Gastroesophageal sphincter (tissue), 3 donors: Measurements from ENCODE around the gene KRTAP12-1.

Source experiments
- EP300 ChIP-seq: sonication (generic); formaldehyde crosslinking; IDR thresholded peaks from one replicate; pipeline ENCODE4 v1.6.1; 2017; ENCODE audit warnings: antibody characterized with exemption, mild to moderate bottlenecking
- POLR2A ChIP-seq, 2 donors: fragments of 450-650 bp; IDR thresholded peaks; one replicate each; pipeline ENCODE4 v1.6.1; 2017; ENCODE audit warnings: antibody characterized with exemption in 2 of 2, mild to moderate bottlenecking in 2 of 2, moderate library complexity in 1 of 2
- POLR2AphosphoS5 ChIP-seq: sonication (generic); formaldehyde crosslinking; IDR thresholded peaks from one replicate; pipeline ENCODE4 v1.6.1; 2017; ENCODE audit warnings: antibody characterized with exemption
- TF ChIP-seq, protein P1 (sequence below), 4 experiments: fragments of 200-600 bp in 2 of 4; fragments of 450-650 bp in 2 of 4; sonication (generic) in 1 of 4; IDR thresholded peaks; one replicate each; pipeline ENCODE4 v1.5.1; 2017 to 2019; ENCODE audit warnings: antibody characterized with exemption in 4 of 4, mild to moderate bottlenecking in 2 of 4, moderate library complexity in 2 of 4

- TF ChIP-seq, protein P1, sequence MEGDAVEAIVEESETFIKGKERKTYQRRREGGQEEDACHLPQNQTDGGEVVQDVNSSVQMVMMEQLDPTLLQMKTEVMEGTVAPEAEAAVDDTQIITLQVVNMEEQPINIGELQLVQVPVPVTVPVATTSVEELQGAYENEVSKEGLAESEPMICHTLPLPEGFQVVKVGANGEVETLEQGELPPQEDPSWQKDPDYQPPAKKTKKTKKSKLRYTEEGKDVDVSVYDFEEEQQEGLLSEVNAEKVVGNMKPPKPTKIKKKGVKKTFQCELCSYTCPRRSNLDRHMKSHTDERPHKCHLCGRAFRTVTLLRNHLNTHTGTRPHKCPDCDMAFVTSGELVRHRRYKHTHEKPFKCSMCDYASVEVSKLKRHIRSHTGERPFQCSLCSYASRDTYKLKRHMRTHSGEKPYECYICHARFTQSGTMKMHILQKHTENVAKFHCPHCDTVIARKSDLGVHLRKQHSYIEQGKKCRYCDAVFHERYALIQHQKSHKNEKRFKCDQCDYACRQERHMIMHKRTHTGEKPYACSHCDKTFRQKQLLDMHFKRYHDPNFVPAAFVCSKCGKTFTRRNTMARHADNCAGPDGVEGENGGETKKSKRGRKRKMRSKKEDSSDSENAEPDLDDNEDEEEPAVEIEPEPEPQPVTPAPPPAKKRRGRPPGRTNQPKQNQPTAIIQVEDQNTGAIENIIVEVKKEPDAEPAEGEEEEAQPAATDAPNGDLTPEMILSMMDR (IDR thresholded peaks at IDR 0.05) = no peak
- TF ChIP-seq POLR2A (IDR thresholded peaks at IDR 0.05) = no peak
- TF ChIP-seq EP300 = no peak
- TF ChIP-seq POLR2AphosphoS5 = no peak
Measured at GRCh38 chr21:44677881-44678280, 4.1 kb downstream of the KRTAP12-1 start.
